Measurements from ENCODE around the gene CISD3. TPM values are rescaled to one million over a fixed set of nuclear protein-coding genes. Genes with fewer than 3 reads are reported as not detected.

The CISD3 gene
- total RNA-seq, 2 donors from 2014 or later: 8.9 to 11.2 TPM

GRCh38 chr17:38741461-38741860 is 11.3 kb downstream of the CISD3 start:
- no peak overlapping the region for H3K9ac ChIP-seq (ENCODE audit: extremely low read depth, low read length, poor library complexity, severe bottlenecking)
- 92 to 96% methylated on average over 4 to 5 of the region's 5 CpGs for WGBS, 2 experiments (ENCODE audit: insufficient coverage in 1 of 2, insufficient read length in 1 of 2)
- Mint-ChIP-seq H3K27ac (peak overlapping the region; percentile 55), H3K27me3 (ENCODE audit: insufficient read depth) (no peaks in the 10 kb centered on the region), H3K36me3 (ENCODE audit: low read depth) (peaks cover 56% of the 10 kb centered on the region), H3K9me3 (no peaks in the 10 kb centered on the region), H3K4me3 (no peak overlapping the region), H3K4me1 (peaks cover 41% of the 10 kb centered on the region)
- TF ChIP-seq CTCF (conservative IDR thresholded peaks at IDR 0.05): no peak
- H3K36me3 ChIP-seq (ENCODE audit: control insufficient read depth, insufficient read depth, low read length): peaks cover 53% of the 10 kb centered on the region
- no peaks in the 10 kb centered on the region for H3K27me3 ChIP-seq (ENCODE audit: control insufficient read depth, insufficient read depth, low read length, poor library complexity, severe bottlenecking)
- no peaks in the 10 kb centered on the region for H3K9me3 ChIP-seq (ENCODE audit: control insufficient read depth, low read length)
- DNase-seq: no peak
- H3K27ac ChIP-seq (ENCODE audit: low read depth, low read length): peak overlapping the region; percentile 91
- no peak overlapping the region for H3K4me3 ChIP-seq (ENCODE audit: low read length)
- peaks cover 5% of the 10 kb centered on the region for H3K4me1 ChIP-seq (ENCODE audit: control insufficient read depth, insufficient read depth, low read length)

GRCh38 chr17:38741921-38742410 is 11.8 kb downstream of the CISD3 start:
- Mint-ChIP-seq H3K4me3 (no peak overlapping the region), H3K4me1 (peaks cover 45% of the 10 kb centered on the region)

GRCh38 chr17:38742411-38743308 is 12.5 kb downstream of the CISD3 start:
- Histone ChIP-seq H3K4me3 (ENCODE audit: low read length) (no peak overlapping the region), H3K9me3 (ENCODE audit: control insufficient read depth, low read length) (no peaks in the 10 kb centered on the region), H3K27me3 (ENCODE audit: control insufficient read depth, insufficient read depth, low read length, poor library complexity, severe bottlenecking) (no peaks in the 10 kb centered on the region), H3K9ac (ENCODE audit: extremely low read depth, low read length, poor library complexity, severe bottlenecking) (no peak overlapping the region), H3K36me3 (ENCODE audit: control insufficient read depth, insufficient read depth, low read length) (peaks cover 48% of the 10 kb centered on the region), H3K27ac (ENCODE audit: low read depth, low read length) (peak overlapping the region; percentile 91), H3K4me1 (ENCODE audit: control insufficient read depth, insufficient read depth, low read length) (peaks cover 5% of the 10 kb centered on the region)
- Mint-ChIP-seq H3K9me3 (no peaks in the 10 kb centered on the region), H3K36me3 (ENCODE audit: low read depth) (peaks cover 52% of the 10 kb centered on the region), H3K27me3 (ENCODE audit: insufficient read depth) (no peaks in the 10 kb centered on the region), H3K27ac (peak overlapping the region; percentile 62), H3K4me1 (peaks cover 45% of the 10 kb centered on the region), H3K4me3 (peak overlapping the region; percentile 40)
- WGBS, 2 experiments (ENCODE audit: insufficient coverage in 1 of 2, insufficient read length in 1 of 2): 88 to 95% methylated on average over 20 to 22 of the region's 22 CpGs
- DNase-seq: no peak
- TF ChIP-seq CTCF (conservative IDR thresholded peaks at IDR 0.05): no peak

More at GRCh38 chr17:38741921-38742410, 11.8 kb downstream of the CISD3 start:
- TF ChIP-seq CTCF (conservative IDR thresholded peaks at IDR 0.05): no peak
- peaks cover 53% of the 10 kb centered on the region for H3K36me3 ChIP-seq (ENCODE audit: control insufficient read depth, insufficient read depth, low read length)
- no peak for DNase-seq
- no peaks in the 10 kb centered on the region for H3K9me3 Mint-ChIP-seq
- H3K9ac ChIP-seq (ENCODE audit: extremely low read depth, low read length, poor library complexity, severe bottlenecking): no peak overlapping the region
- H3K4me1 ChIP-seq (ENCODE audit: control insufficient read depth, insufficient read depth, low read length): peaks cover 5% of the 10 kb centered on the region
- no peaks in the 10 kb centered on the region for H3K9me3 ChIP-seq (ENCODE audit: control insufficient read depth, low read length)
- WGBS, 2 experiments (ENCODE audit: insufficient coverage in 1 of 2, insufficient read length in 1 of 2): 88 to 95% methylated on average over 2 to 7 of the region's 7 CpGs
- H3K27me3 Mint-ChIP-seq (ENCODE audit: insufficient read depth): no peaks in the 10 kb centered on the region
- no peaks in the 10 kb centered on the region for H3K27me3 ChIP-seq (ENCODE audit: control insufficient read depth, insufficient read depth, low read length, poor library complexity, severe bottlenecking)
- no peak overlapping the region for H3K4me3 ChIP-seq (ENCODE audit: low read length)
- H3K27ac ChIP-seq (ENCODE audit: low read depth, low read length): peak overlapping the region; percentile 91
- no peak overlapping the region for H3K27ac Mint-ChIP-seq
- peaks cover 56% of the 10 kb centered on the region for H3K36me3 Mint-ChIP-seq (ENCODE audit: low read depth)
